ENCODE results near the gene SMPD2. TPM values are rescaled to one million over a fixed set of nuclear protein-coding genes. Genes with fewer than 3 reads are reported as not detected.

Gene SMPD2
- total RNA-seq, 1 experiment from 2014 or later = 14.1 TPM

DNA sequence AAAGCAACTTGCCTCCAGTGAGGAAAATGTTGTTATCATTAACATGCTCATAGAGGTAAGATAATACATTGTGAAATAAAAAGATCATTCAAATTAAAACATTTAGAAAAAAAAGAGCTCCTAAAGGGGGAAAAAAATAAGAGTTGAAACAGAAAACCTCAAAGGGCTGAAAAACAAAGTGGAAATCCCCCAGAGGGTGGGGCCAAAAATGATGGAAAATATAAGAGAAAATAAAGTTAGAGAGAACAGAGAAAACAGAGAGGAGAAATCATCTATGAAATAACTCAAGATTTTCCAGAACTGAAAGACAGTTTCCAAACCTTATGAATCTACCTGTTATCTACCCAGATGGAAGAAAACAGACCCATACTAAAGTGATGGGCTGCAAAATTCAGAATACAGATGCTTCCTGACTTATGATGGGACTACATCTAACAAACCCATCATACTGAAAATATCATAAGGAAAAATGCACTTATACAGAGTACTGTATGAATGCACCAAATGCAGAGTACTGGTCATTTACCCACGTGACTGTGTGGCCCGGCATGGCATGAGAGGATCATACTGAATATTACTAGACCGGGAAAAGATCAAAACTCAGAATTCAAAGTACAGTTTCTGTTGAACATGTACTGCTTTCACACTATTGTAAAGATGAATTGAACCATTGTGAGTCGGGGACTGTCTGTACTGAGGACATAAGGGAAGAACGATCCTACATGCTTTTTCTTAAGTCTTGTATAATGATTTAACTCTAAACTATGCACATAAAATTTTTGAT is 38.5 kb downstream of the SMPD2 start:
- Histone ChIP-seq H3K36me3 (ENCODE audit: insufficient read depth, low read length) (peaks cover 21% of the 10 kb centered on the region; the same call in 1 of the 2 replicates), H3K4me2 (ENCODE audit: low read depth, low read length, poor library complexity, severe bottlenecking) (peak overlapping the region; percentile 27), H3K4me3 (ENCODE audit: low read length) (peak overlapping the region; percentile 2; the same call in 1 of the 2 replicates), H2AFZ (ENCODE audit: low read length) (no peak overlapping the region), H3K9me3 (ENCODE audit: low read length) (no peaks in the 10 kb centered on the region), H3K9me2 (replicated peaks; ENCODE audit: insufficient read depth, low read length) (no peaks in the 10 kb centered on the region), H3K27ac (ENCODE audit: low read length) (no peak overlapping the region), H3K9ac (ENCODE audit: low read length) (no peak overlapping the region), H3K27me3 (ENCODE audit: low read length) (no peaks in the 10 kb centered on the region), H3K4me1 (ENCODE audit: low read length) (peaks cover 43% of the 10 kb centered on the region), H4K20me1 (ENCODE audit: insufficient read depth, low read depth, low read length) (peaks cover 12% of the 10 kb centered on the region; the same call in 1 of the 2 replicates), H3K79me2 (ENCODE audit: low read length) (peaks cover 80% of the 10 kb centered on the region)
- no peak for DNase-seq

DNA sequence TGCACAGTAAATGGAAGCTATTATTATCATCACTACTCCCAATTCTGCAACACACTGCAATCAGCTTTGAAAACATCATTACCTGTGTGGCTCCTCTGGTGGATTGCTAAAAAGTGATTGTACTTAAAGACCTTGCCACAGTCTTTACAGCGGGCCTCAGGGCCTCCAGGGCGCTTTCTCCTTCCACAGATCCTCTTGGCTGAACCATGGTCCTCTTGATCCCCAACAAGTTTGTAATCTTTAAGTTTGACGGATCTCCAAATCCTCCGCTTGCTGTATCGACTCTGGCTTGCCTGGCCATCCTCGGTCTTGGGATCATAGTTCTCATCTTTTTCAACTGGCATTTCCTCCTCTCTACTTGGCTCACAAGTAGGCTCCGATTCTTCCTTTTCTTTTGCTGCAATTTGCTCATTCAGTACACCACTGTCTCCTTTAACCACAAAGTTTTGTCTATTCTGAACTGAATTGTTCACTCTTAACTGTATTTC is 40.5 kb downstream of the SMPD2 start:
- peaks cover 14% of the 10 kb centered on the region; the same call in 1 of the 2 replicates for H3K36me3 ChIP-seq (ENCODE audit: insufficient read depth, low read length)
- H3K4me2 ChIP-seq (ENCODE audit: low read depth, low read length, poor library complexity, severe bottlenecking) = peak overlapping the region; percentile 93
- H4K20me1 ChIP-seq (ENCODE audit: insufficient read depth, low read depth, low read length) = peaks cover 12% of the 10 kb centered on the region; the same call in 1 of the 2 replicates
- peaks cover 65% of the 10 kb centered on the region for H3K79me2 ChIP-seq (ENCODE audit: low read length)
- peak overlapping the region; percentile 94; the same call in 1 of the 2 replicates for H3K9ac ChIP-seq (ENCODE audit: low read length)
- no peaks in the 10 kb centered on the region for H3K27me3 ChIP-seq (ENCODE audit: low read length)
- H3K4me1 ChIP-seq (ENCODE audit: low read length) = peaks cover 48% of the 10 kb centered on the region
- H3K9me3 ChIP-seq (ENCODE audit: low read length) = no peaks in the 10 kb centered on the region
- H2AFZ ChIP-seq (ENCODE audit: low read length) = no peak overlapping the region
- H3K27ac ChIP-seq (ENCODE audit: low read length) = no peak overlapping the region
- no peak for DNase-seq
- H3K4me3 ChIP-seq (ENCODE audit: low read length) = peak overlapping the region; percentile 88
- H3K9me2 ChIP-seq (replicated peaks; ENCODE audit: insufficient read depth, low read length) = no peaks in the 10 kb centered on the region

DNA sequence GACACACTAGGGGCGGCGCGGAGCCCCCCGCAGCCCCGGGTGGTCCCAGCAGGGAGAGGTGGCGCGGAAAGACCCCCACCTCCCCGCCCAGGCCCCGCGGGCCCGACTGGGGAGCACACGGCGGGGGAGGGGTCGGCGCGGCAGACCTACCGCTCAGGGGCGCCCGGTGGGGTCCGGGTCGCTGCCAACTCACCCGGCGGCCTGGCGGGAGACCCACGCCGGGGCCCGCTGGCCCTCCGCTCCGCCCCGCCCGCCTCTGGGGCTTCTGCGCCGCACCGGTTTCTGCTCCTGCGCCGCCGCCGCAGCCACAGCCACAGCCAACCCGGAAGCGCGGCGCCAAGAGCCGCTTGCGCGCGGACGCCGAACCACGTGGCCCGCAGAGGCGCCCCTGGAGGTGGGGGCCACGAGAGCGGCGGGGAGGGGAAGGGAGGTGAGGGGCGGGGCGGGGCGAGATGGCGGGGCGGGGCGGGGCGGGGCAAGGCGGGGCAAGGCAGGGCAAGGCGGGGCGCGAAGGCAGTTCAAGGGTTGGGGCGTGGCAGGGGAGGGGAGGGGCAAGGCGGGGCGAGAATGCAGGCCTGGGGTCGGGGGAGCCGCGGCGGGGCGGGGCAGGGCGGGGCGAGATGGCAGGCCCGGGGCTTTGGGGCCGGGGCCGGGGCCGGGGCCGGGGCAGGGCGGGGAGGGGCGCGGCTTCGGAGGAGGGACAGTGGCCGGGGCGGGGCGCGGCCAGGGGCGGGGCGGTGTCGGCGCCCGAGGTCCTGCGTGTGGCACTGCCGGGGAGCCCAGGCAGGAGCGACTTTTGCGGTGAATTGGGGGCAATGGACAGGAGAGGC is 42.6 kb downstream of the SMPD2 start, which contains the start of gene ZBTB24:
Gene ZBTB24, minus strand, starts transcription at position 315 of the 830 bp plus-strand sequence. CDS start 1,193 bp downstream, outside the sequence.
- Histone ChIP-seq H3K9ac (ENCODE audit: low read length) (peak within 1 kb of the TSS; percentile 94), H3K79me2 (ENCODE audit: low read length) (peaks cover 46% of the 10 kb centered on the region), H3K27ac (ENCODE audit: low read length) (peak within 1 kb of the TSS; percentile 49), H3K4me1 (ENCODE audit: low read length) (peaks cover 45% of the 10 kb centered on the region), H3K4me2 (ENCODE audit: low read depth, low read length, poor library complexity, severe bottlenecking) (peak within 1 kb of the TSS; percentile 93), H2AFZ (ENCODE audit: low read length) (peak within 1 kb of the TSS; percentile 82), H4K20me1 (ENCODE audit: insufficient read depth, low read depth, low read length) (peaks cover 3% of the 10 kb centered on the region; the same call in 1 of the 2 replicates), H3K36me3 (ENCODE audit: insufficient read depth, low read length) (peaks cover 12% of the 10 kb centered on the region; the same call in 1 of the 2 replicates), H3K9me3 (ENCODE audit: low read length) (no peaks in the 10 kb centered on the region), H3K27me3 (ENCODE audit: low read length) (no peaks in the 10 kb centered on the region), H3K9me2 (replicated peaks; ENCODE audit: insufficient read depth, low read length) (no peaks in the 10 kb centered on the region), H3K4me3 (ENCODE audit: low read length) (peak within 1 kb of the TSS; percentile 88)
- peak; percentile 97 for DNase-seq

DNA sequence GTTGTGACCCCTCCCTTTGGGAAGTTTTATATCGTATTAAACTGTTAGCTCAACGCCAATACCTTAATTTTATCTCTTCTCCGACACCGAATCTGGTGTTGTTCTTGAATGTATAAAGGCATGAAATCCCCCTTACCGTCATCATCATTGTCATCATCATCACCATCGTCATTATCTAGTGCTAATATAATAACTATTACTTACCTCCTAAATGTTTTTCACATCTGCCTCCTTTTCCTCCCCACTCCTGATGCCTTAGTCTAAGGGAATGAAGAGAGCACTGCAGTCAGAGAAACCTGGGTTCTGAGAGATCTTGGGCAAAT is 43.2 kb downstream of the SMPD2 start:
- peaks cover 44% of the 10 kb centered on the region for H3K4me1 ChIP-seq (ENCODE audit: low read length)
- no peak overlapping the region for H3K27ac ChIP-seq (ENCODE audit: low read length)
- no peaks in the 10 kb centered on the region for H3K27me3 ChIP-seq (ENCODE audit: low read length)
- peaks cover 41% of the 10 kb centered on the region for H3K79me2 ChIP-seq (ENCODE audit: low read length)
- H3K36me3 ChIP-seq (ENCODE audit: insufficient read depth, low read length) = peaks cover 12% of the 10 kb centered on the region; the same call in 1 of the 2 replicates
- H3K9me2 ChIP-seq (replicated peaks; ENCODE audit: insufficient read depth, low read length) = no peaks in the 10 kb centered on the region
- H3K9ac ChIP-seq (ENCODE audit: low read length) = peak overlapping the region; percentile 53
- peak overlapping the region; percentile 61 for H3K4me3 ChIP-seq (ENCODE audit: low read length)
- no peaks in the 10 kb centered on the region for H3K9me3 ChIP-seq (ENCODE audit: low read length)
- DNase-seq = no peak
- H2AFZ ChIP-seq (ENCODE audit: low read length) = peak overlapping the region; percentile 82
- H3K4me2 ChIP-seq (ENCODE audit: low read depth, low read length, poor library complexity, severe bottlenecking) = peak overlapping the region; percentile 83
- no peaks in the 10 kb centered on the region for H4K20me1 ChIP-seq (ENCODE audit: insufficient read depth, low read depth, low read length)

DNA sequence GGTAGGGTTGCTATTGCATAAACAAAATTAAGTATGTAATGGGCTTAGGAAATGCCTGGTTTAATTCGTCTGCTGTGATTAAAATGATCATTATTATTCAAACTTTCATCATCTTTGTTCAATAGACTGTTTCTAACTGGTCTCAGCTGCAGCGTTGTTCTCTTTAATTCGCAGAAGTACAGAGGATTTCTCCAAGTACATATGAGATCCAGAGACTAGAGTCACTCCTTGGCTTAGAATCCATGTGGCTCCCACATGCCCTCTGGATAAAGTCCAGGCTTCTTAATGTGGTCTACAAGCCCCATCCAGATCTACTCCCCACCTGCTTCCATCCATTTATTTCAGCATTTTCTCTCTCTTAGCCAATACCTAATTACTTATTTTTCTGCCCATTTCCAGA is 43.6 kb downstream of the SMPD2 start:
- peak overlapping the region; percentile 82 for H2AFZ ChIP-seq (ENCODE audit: low read length)
- no peaks in the 10 kb centered on the region for H3K27me3 ChIP-seq (ENCODE audit: low read length)
- no peak for DNase-seq
- H3K79me2 ChIP-seq (ENCODE audit: low read length) = peaks cover 36% of the 10 kb centered on the region
- peaks cover 40% of the 10 kb centered on the region for H3K4me1 ChIP-seq (ENCODE audit: low read length)
- H3K36me3 ChIP-seq (ENCODE audit: insufficient read depth, low read length) = peaks cover 12% of the 10 kb centered on the region; the same call in 1 of the 2 replicates
- peak overlapping the region; percentile 83 for H3K4me2 ChIP-seq (ENCODE audit: low read depth, low read length, poor library complexity, severe bottlenecking)
- peak overlapping the region; percentile 53; the same call in 1 of the 2 replicates for H3K9ac ChIP-seq (ENCODE audit: low read length)
- H3K4me3 ChIP-seq (ENCODE audit: low read length) = peak overlapping the region; percentile 61; the same call in 1 of the 2 replicates
- H3K9me3 ChIP-seq (ENCODE audit: low read length) = no peaks in the 10 kb centered on the region
- no peaks in the 10 kb centered on the region for H3K9me2 ChIP-seq (replicated peaks; ENCODE audit: insufficient read depth, low read length)
- H4K20me1 ChIP-seq (ENCODE audit: insufficient read depth, low read depth, low read length) = no peaks in the 10 kb centered on the region
- no peak overlapping the region for H3K27ac ChIP-seq (ENCODE audit: low read length)

DNA sequence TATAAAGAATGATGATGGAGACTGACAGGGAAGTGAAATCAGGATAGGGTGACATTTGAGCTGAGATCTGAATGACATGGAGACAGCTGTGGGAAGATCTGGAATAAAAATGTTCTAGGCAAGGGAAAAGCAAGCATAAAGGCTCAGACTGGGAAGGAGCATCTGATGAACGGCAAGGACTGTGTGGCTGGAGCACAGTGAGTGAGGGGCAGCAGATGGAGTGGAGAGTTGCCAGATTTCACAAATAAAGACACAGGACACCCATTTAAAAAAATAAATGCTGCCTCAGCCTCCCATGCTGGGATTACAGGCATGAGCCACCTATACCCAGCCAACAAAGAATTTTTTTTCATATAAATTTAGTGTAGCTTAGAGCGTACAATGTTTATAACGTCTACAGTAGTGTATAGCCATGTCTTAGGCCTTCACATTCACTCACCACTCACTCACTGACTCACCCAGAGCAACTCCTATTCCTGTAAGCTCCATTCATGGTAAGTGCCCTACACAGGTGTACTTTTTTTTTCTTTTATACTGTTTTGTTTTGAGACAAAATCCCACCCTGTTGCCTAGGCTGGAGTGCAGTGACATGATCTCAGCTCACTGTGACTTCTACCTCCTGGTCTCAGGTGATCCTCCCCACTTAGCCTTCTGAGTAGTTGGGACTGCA is 44.9 kb downstream of the SMPD2 start:
- Histone ChIP-seq H3K9ac (ENCODE audit: low read length) (no peak overlapping the region), H3K4me1 (ENCODE audit: low read length) (peaks cover 29% of the 10 kb centered on the region), H3K36me3 (ENCODE audit: insufficient read depth, low read length) (peaks cover 12% of the 10 kb centered on the region; the same call in 1 of the 2 replicates), H4K20me1 (ENCODE audit: insufficient read depth, low read depth, low read length) (no peaks in the 10 kb centered on the region), H3K9me3 (ENCODE audit: low read length) (no peaks in the 10 kb centered on the region), H2AFZ (ENCODE audit: low read length) (no peak overlapping the region), H3K4me3 (ENCODE audit: low read length) (no peak overlapping the region), H3K79me2 (ENCODE audit: low read length) (peaks cover 25% of the 10 kb centered on the region), H3K4me2 (ENCODE audit: low read depth, low read length, poor library complexity, severe bottlenecking) (no peak overlapping the region), H3K27ac (ENCODE audit: low read length) (no peak overlapping the region), H3K27me3 (ENCODE audit: low read length) (no peaks in the 10 kb centered on the region), H3K9me2 (replicated peaks; ENCODE audit: insufficient read depth, low read length) (no peaks in the 10 kb centered on the region)
- DNase-seq = no peak

DNA sequence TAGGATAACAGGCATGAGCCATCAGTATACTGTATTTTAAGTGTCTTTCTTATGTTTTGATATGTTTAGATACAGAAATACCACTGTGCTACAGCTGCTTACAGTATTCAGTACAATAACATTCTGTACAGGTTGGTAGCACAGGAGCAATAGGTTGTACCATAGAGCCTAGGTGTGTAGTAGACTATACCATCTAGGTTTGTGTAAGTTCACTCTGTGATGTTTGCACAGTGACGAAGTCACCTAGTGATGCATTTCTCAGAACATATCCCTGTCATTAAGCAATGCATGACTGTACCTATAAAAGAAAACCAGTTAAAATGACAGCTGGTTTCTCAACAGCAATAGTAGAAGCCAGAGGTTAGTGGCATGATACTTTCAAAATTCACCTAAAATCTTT is 45.5 kb downstream of the SMPD2 start:
- Histone ChIP-seq H3K4me2 (ENCODE audit: low read depth, low read length, poor library complexity, severe bottlenecking) (no peak overlapping the region), H3K9me3 (ENCODE audit: low read length) (no peaks in the 10 kb centered on the region), H3K27me3 (ENCODE audit: low read length) (no peaks in the 10 kb centered on the region), H3K4me3 (ENCODE audit: low read length) (no peak overlapping the region), H2AFZ (ENCODE audit: low read length) (no peak overlapping the region), H3K9ac (ENCODE audit: low read length) (no peak overlapping the region), H4K20me1 (ENCODE audit: insufficient read depth, low read depth, low read length) (no peaks in the 10 kb centered on the region), H3K4me1 (ENCODE audit: low read length) (peaks cover 27% of the 10 kb centered on the region), H3K27ac (ENCODE audit: low read length) (no peak overlapping the region), H3K36me3 (ENCODE audit: insufficient read depth, low read length) (peaks cover 5% of the 10 kb centered on the region; the same call in 1 of the 2 replicates), H3K9me2 (replicated peaks; ENCODE audit: insufficient read depth, low read length) (no peaks in the 10 kb centered on the region), H3K79me2 (ENCODE audit: low read length) (peaks cover 19% of the 10 kb centered on the region)
- no peak for DNase-seq
